Adrenal gland (tissue), 12 donors: ENCODE results near the gene LDB3. TPM values are rescaled to one million over a fixed set of nuclear protein-coding genes. Genes with fewer than 3 reads are reported as not detected.

Experiments
- DNase-seq, 7 donors: peaks; one replicate each; pipeline ENCODE4 v3.0.0-alpha.2; 2019 to 2020
- H3K27ac ChIP-seq, 5 donors: fragments of 200-600 bp; sonication (generic) in 4 of 5; 1 replicate in 3 of 5; 2 replicates in 2 of 5; pipeline versions ENCODE4 v1.5.1 to v1.8.0; 2016 to 2020; ENCODE audit warnings: mild to moderate bottlenecking in 1 of 5
- H3K27me3 ChIP-seq: fragments of 200-600 bp; 2 replicates; pipeline ENCODE4 v1.8.0; 2021
- H3K36me3 ChIP-seq, 2 donors: fragments of 200-600 bp; replicated peaks in 1 of 2; 1 replicate in 1 of 2; 2 replicates in 1 of 2; pipeline versions ENCODE4 v1.5.1 to v1.8.0; 2018 to 2022
- H3K4me1 ChIP-seq, 2 donors: fragments of 200-600 bp; replicated peaks in 1 of 2; 1 replicate in 1 of 2; 2 replicates in 1 of 2; pipeline versions ENCODE4 v1.5.1 to v1.8.0; 2018 to 2021
- H3K4me3 ChIP-seq, 4 donors: fragments of 200-600 bp; sonication (generic) in 3 of 4; one replicate each; pipeline ENCODE4 v1.5.1; 2016 to 2018
- H3K9me3 ChIP-seq, 3 donors: fragments of 200-600 bp; sonication (generic) in 1 of 3; replicated peaks in 1 of 3; 1 replicate in 2 of 3; 2 replicates in 1 of 3; pipeline versions ENCODE4 v1.5.1 to v1.8.0; 2016 to 2021
- POLR2A ChIP-seq, 2 donors: fragments of 450-650 bp; IDR thresholded peaks; one replicate each; pipeline ENCODE4 v1.6.1; 2017; ENCODE audit warnings: antibody characterized with exemption in 2 of 2, mild to moderate bottlenecking in 2 of 2, moderate library complexity in 1 of 2
- WGBS, 4 donors: extraction: QIAGEN DNeasy Blood & Tissue Kit in 2 of 4; methylation state at CpG; one replicate each; pipeline versions ENCODE4 v1.1.5 to v1.1.7; 2013 to 2017; 5-methylcytosine and 5-hydroxymethylcytosine counted together
- intact Hi-C, 2 donors: fragments of 100-400 bp; cut with DNase I; formaldehyde crosslinking; loops; one replicate each; pipeline versions ENCODE4 v1.14.1 to v1.15.0; 2022 to 2023
- polyA plus RNA-seq, 3 donors: library from polyadenylated mRNA; stranded (reverse); fragments of 200-250 nt in 2 of 3; fragments of 350-450 nt in 1 of 3; fragmentation: Illumina TruSeq in 1 of 3; extraction: RNeasy Lipid Tissue Mini Kit (QIAGEN cat#74804) in 1 of 3; gene quantifications; one replicate each; pipeline ENCODE4 v1.2.3, GENCODE V29; 2013 to 2014
- total RNA-seq, 9 donors: library from RNA; depleted of rRNA in 4 of 9; stranded (reverse); fragments of >200 nt in 4 of 9; fragments of 120-200 nt in 1 of 9; fragmentation: NEBNext Ultra II Directional in 1 of 9; extraction: Animal tissue kit (Norgen Biotek cat#: 25700) in 1 of 9; gene quantifications; one replicate each; pipeline versions ENCODE4 v1.1.0 to v1.2.4, GENCODE V29; 2013 to 2023
- TF ChIP-seq, protein P1 (sequence below), 6 experiments: fragments of 450-650 bp in 4 of 6; fragments of 200-600 bp in 2 of 6; sonication (generic) in 1 of 6; IDR thresholded peaks; 1 replicate in 5 of 6; 2 replicates in 1 of 6; pipeline versions ENCODE4 v1.5.1 to v1.8.0; 2016 to 2021; ENCODE audit warnings: antibody characterized with exemption in 6 of 6, mild to moderate bottlenecking in 2 of 6, moderate library complexity in 1 of 6
- donor health status: healthy with polysubstance abuse.
- donor health status: Bipolar disorder and iron deficiency.
- donor health status: DM: yes; HTN: yes; CAD: no.
- donor health status: DM: no; HTN: no; CAD: no.
- donor health status: DM: no; HTN: no; CAD: no.
- donor health status: DM: yes; HTN: yes; CAD: no.

The LDB3 gene
- total and polyA plus RNA-seq, 12 donors: 0.14 to 2.7 (median 0.36) TPM

- no peak for TF ChIP-seq POLR2A (IDR thresholded peaks at IDR 0.05)
- TF ChIP-seq, protein P1, sequence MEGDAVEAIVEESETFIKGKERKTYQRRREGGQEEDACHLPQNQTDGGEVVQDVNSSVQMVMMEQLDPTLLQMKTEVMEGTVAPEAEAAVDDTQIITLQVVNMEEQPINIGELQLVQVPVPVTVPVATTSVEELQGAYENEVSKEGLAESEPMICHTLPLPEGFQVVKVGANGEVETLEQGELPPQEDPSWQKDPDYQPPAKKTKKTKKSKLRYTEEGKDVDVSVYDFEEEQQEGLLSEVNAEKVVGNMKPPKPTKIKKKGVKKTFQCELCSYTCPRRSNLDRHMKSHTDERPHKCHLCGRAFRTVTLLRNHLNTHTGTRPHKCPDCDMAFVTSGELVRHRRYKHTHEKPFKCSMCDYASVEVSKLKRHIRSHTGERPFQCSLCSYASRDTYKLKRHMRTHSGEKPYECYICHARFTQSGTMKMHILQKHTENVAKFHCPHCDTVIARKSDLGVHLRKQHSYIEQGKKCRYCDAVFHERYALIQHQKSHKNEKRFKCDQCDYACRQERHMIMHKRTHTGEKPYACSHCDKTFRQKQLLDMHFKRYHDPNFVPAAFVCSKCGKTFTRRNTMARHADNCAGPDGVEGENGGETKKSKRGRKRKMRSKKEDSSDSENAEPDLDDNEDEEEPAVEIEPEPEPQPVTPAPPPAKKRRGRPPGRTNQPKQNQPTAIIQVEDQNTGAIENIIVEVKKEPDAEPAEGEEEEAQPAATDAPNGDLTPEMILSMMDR (IDR thresholded peaks at IDR 0.05): no peak
- H3K4me1 ChIP-seq: peaks cover 6 to 8% of the 10 kb centered on the region in 2 donors
- intact Hi-C loops: no loop called here
- no peak overlapping the region for H3K4me3 ChIP-seq
- H3K36me3 ChIP-seq: no peaks in the 10 kb centered on the region
- H3K27ac ChIP-seq: no peak overlapping the region
- H3K9me3 ChIP-seq: no peaks in the 10 kb centered on the region
- H3K27me3 ChIP-seq: no peaks in the 10 kb centered on the region
- WGBS, 4 donors: 61 to 91% (median 67%) methylated on average over 5 of the region's 5 CpGs
- peak in 1 of 7 donors; percentile 6 for DNase-seq
Observed at GRCh38 chr10:86715836-86716235, 47.5 kb downstream of the LDB3 start.

- DNase-seq: no peak
- Histone ChIP-seq H3K9me3 (no peaks in the 10 kb centered on the region), H3K27ac (no peak overlapping the region), H3K36me3 (no peaks in the 10 kb centered on the region), H3K4me3 (no peak overlapping the region), H3K4me1 (peaks cover 6% of the 10 kb centered on the region in 2 donors), H3K27me3 (no peaks in the 10 kb centered on the region)
- intact Hi-C loops: no loop called here
- WGBS, 4 donors: 83 to 95% (median 93%) methylated on average over 2 to 13 of the region's 13 CpGs
- TF ChIP-seq, protein P1 (IDR thresholded peaks at IDR 0.05): no peak
- TF ChIP-seq POLR2A (IDR thresholded peaks at IDR 0.05): no peak
Observed at GRCh38 chr10:86716466-86716865, 48.2 kb downstream of the LDB3 start.

- 92 to 98% (median 96%) methylated on average over 7 to 8 of the region's 8 CpGs for WGBS, 4 donors
- Histone ChIP-seq H3K9me3 (no peaks in the 10 kb centered on the region), H3K4me1 (no peaks in the 10 kb centered on the region), H3K27ac (no peak overlapping the region), H3K27me3 (no peaks in the 10 kb centered on the region), H3K36me3 (no peaks in the 10 kb centered on the region), H3K4me3 (no peak overlapping the region)
- intact Hi-C loops: no loop called here
- TF ChIP-seq, protein P1 (IDR thresholded peaks at IDR 0.05): no peak
- no peak for TF ChIP-seq POLR2A (IDR thresholded peaks at IDR 0.05)
- DNase-seq: no peak
Observed at GRCh38 chr10:86718556-86718955, 50.2 kb downstream of the LDB3 start.

GRCh38 chr10:86721232-86721631, 52.9 kb downstream of the LDB3 start:
- intact Hi-C loops: no loop called here
- no peak for DNase-seq
- H3K27ac ChIP-seq: no peak overlapping the region
- H3K9me3 ChIP-seq: no peaks in the 10 kb centered on the region
- H3K4me1 ChIP-seq: no peaks in the 10 kb centered on the region
- no peak overlapping the region for H3K4me3 ChIP-seq
- H3K36me3 ChIP-seq: no peaks in the 10 kb centered on the region
- 74 to 90% (median 86%) methylated on average over 5 of the region's 5 CpGs for WGBS, 4 donors
- H3K27me3 ChIP-seq: no peaks in the 10 kb centered on the region
- TF ChIP-seq, protein P1 (IDR thresholded peaks at IDR 0.05): no peak
- TF ChIP-seq POLR2A (IDR thresholded peaks at IDR 0.05): no peak
